DOHH2 (cell line): ENCODE results near the gene ZNF764.

Experiments
- EZH2phosphoT487 ChIP-seq: fragments of 200-600 bp; sonication (generic); IDR thresholded peaks from 2 replicates; pipeline ENCODE4 v1.6.1; 2017; ENCODE audit warnings: borderline replicate concordance, mild to moderate bottlenecking, antibody characterized with exemption, low read length, moderate library complexity, mixed read lengths
- TF ChIP-seq, protein P1 (sequence below): fragments of 200-600 bp; sonication (generic); IDR thresholded peaks from one replicate; pipeline ENCODE4 v1.5.1; 2014; ENCODE audit warnings: antibody characterized with exemption, mild to moderate bottlenecking, low read depth, low read length; ENCODE audit not compliant: poor library complexity, severe bottlenecking

DNA sequence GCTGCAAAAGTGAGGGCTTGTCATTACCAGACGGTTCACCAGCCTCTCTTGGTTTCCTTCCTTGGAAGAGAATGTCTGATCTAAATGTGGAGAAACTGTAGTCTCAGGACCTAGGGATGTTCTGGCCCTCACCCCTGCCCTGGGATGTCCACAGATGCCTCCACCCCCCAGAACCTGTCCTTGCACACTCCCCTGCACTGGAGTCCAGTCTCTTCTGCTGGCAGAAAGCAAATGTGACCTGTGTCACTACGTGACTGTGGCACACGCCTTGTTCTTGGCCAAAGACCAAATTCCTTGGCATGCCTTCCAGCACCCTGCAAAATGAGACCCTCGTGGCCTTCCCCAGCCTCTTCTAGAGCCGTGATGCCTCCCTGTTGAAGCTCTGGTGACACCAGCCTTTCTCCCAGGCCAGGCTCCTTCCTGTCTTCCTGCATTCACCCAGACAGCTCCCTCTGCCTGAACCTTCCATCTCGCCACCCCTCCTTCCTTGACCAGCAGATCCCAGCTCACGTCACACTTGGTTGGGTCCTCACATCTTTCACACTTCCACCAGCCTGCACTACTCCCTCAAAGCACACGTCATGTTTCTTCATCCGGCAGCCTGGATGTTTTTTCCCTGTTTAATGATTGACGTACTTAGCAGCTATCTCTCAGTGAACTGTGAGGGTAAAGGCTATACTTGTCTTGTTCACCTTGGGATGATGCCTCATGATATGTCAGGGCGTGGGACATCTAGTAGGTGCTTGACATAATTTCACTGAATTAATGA is 36.1 kb downstream of the ZNF764 start:
- TF ChIP-seq, protein P1, sequence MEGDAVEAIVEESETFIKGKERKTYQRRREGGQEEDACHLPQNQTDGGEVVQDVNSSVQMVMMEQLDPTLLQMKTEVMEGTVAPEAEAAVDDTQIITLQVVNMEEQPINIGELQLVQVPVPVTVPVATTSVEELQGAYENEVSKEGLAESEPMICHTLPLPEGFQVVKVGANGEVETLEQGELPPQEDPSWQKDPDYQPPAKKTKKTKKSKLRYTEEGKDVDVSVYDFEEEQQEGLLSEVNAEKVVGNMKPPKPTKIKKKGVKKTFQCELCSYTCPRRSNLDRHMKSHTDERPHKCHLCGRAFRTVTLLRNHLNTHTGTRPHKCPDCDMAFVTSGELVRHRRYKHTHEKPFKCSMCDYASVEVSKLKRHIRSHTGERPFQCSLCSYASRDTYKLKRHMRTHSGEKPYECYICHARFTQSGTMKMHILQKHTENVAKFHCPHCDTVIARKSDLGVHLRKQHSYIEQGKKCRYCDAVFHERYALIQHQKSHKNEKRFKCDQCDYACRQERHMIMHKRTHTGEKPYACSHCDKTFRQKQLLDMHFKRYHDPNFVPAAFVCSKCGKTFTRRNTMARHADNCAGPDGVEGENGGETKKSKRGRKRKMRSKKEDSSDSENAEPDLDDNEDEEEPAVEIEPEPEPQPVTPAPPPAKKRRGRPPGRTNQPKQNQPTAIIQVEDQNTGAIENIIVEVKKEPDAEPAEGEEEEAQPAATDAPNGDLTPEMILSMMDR = no peak
- no peak for TF ChIP-seq EZH2phosphoT487
